ENCODE results near the gene GGT5. TPM values are rescaled to one million over a fixed set of nuclear protein-coding genes. Genes with fewer than 3 reads are reported as not detected.
A peak's percentile ranks its signal among the peaks of the same experiment; 100 is the strongest.
"Not testable (repeated sequence)": the region's sequence is repeated elsewhere in the genome, so short reads cannot be mapped to it uniquely, and the experiment has no call there.

Gene GGT5
- polyA plus RNA-seq, 2 donors: 4.7 to 7.1 TPM

GRCh38 chr22:24208012-24208749 is 36.7 kb downstream of the GGT5 start:
- H3K27ac ChIP-seq (ENCODE audit: low read depth in 2 of 2, low read length in 1 of 2): peak overlapping the region; percentile 67 to 83
- H3K4me1 ChIP-seq (ENCODE audit: control insufficient read depth in 2 of 2, insufficient read depth in 2 of 2, low read length in 1 of 2): no peaks in the 10 kb centered on the region
- 0 to 4% methylated on average over 2 of the region's 2 CpGs for WGBS, 2 donors

GRCh38 chr22:24207264-24208011 is 37.4 kb downstream of the GGT5 start:
- no peaks in the 10 kb centered on the region for H3K9me3 ChIP-seq (ENCODE audit: control insufficient read depth in 2 of 2, insufficient read depth in 1 of 2, low read depth in 1 of 2, low read length in 1 of 2)
- no peak overlapping the region for H3K4me3 ChIP-seq (ENCODE audit: low read depth in 1 of 2, low read length in 2 of 2)
- WGBS, 2 donors: 40 to 46% methylated on average over 8 of the region's 8 CpGs
- no peaks in the 10 kb centered on the region for H3K27me3 ChIP-seq (ENCODE audit: control insufficient read depth in 1 of 2, insufficient read depth in 2 of 2, low read length in 2 of 2)
- H3K4me1 ChIP-seq (ENCODE audit: control insufficient read depth in 2 of 2, insufficient read depth in 2 of 2, low read length in 1 of 2): no peaks in the 10 kb centered on the region
- H3K27ac ChIP-seq (ENCODE audit: low read depth in 2 of 2, low read length in 1 of 2): peak overlapping the region; percentile 83 to 87
- H3K36me3 ChIP-seq (ENCODE audit: control insufficient read depth in 2 of 2, insufficient read depth in 2 of 2, low read length in 1 of 2): no peaks in the 10 kb centered on the region

More at GRCh38 chr22:24208012-24208749, 36.7 kb downstream of the GGT5 start:
- Histone ChIP-seq H3K36me3 (ENCODE audit: control insufficient read depth in 2 of 2, insufficient read depth in 2 of 2, low read length in 1 of 2) (no peaks in the 10 kb centered on the region), H3K4me3 (ENCODE audit: low read depth in 1 of 2, low read length in 2 of 2) (no peak overlapping the region), H3K27me3 (ENCODE audit: control insufficient read depth in 1 of 2, insufficient read depth in 2 of 2, low read length in 2 of 2) (no peaks in the 10 kb centered on the region), H3K9me3 (ENCODE audit: control insufficient read depth in 2 of 2, insufficient read depth in 1 of 2, low read depth in 1 of 2, low read length in 1 of 2) (no peaks in the 10 kb centered on the region)

GRCh38 chr22:24206460-24207263 is 38.2 kb downstream of the GGT5 start:
- H3K9me3 ChIP-seq (ENCODE audit: control insufficient read depth in 2 of 2, insufficient read depth in 1 of 2, low read depth in 1 of 2, low read length in 1 of 2); H3K4me1 ChIP-seq (ENCODE audit: control insufficient read depth in 2 of 2, insufficient read depth in 2 of 2, low read length in 1 of 2); H3K36me3 ChIP-seq (ENCODE audit: control insufficient read depth in 2 of 2, insufficient read depth in 2 of 2, low read length in 1 of 2); H3K27me3 ChIP-seq (ENCODE audit: control insufficient read depth in 1 of 2, insufficient read depth in 2 of 2, low read length in 2 of 2); H3K4me3 ChIP-seq (ENCODE audit: low read depth in 1 of 2, low read length in 2 of 2): not testable (repeated sequence)
- WGBS, 2 donors: 87 to 89% methylated on average over 15 of the region's 15 CpGs
- peak overlapping the region in 1 of 2 donors; percentile 40 for H3K27ac ChIP-seq (ENCODE audit: low read depth in 2 of 2, low read length in 1 of 2)

GRCh38 chr22:24205438-24206195 is 39.3 kb downstream of the GGT5 start:
- 85 to 90% methylated on average over 8 of the region's 8 CpGs for WGBS, 2 donors
- H3K4me1 ChIP-seq (ENCODE audit: control insufficient read depth in 2 of 2, insufficient read depth in 2 of 2, low read length in 1 of 2): no peaks in the 10 kb centered on the region

GRCh38 chr22:24203856-24204255 is 41.0 kb downstream of the GGT5 start:
- not testable (repeated sequence) for H3K36me3 ChIP-seq (ENCODE audit: control insufficient read depth in 2 of 2, insufficient read depth in 2 of 2, low read length in 1 of 2); H3K4me1 ChIP-seq (ENCODE audit: control insufficient read depth in 2 of 2, insufficient read depth in 2 of 2, low read length in 1 of 2); H3K27me3 ChIP-seq (ENCODE audit: control insufficient read depth in 1 of 2, insufficient read depth in 2 of 2, low read length in 2 of 2); H3K4me3 ChIP-seq (ENCODE audit: low read depth in 1 of 2, low read length in 2 of 2); H3K27ac ChIP-seq (ENCODE audit: low read depth in 2 of 2, low read length in 1 of 2); H3K9me3 ChIP-seq (ENCODE audit: control insufficient read depth in 2 of 2, insufficient read depth in 1 of 2, low read depth in 1 of 2, low read length in 1 of 2)
- WGBS, 2 donors: 81 to 89% methylated on average over 5 of the region's 5 CpGs

More at GRCh38 chr22:24205438-24206195, 39.3 kb downstream of the GGT5 start:
- Histone ChIP-seq H3K36me3 (ENCODE audit: control insufficient read depth in 2 of 2, insufficient read depth in 2 of 2, low read length in 1 of 2) (no peaks in the 10 kb centered on the region), H3K4me3 (ENCODE audit: low read depth in 1 of 2, low read length in 2 of 2) (no peak overlapping the region), H3K9me3 (ENCODE audit: control insufficient read depth in 2 of 2, insufficient read depth in 1 of 2, low read depth in 1 of 2, low read length in 1 of 2) (no peaks in the 10 kb centered on the region), H3K27me3 (ENCODE audit: control insufficient read depth in 1 of 2, insufficient read depth in 2 of 2, low read length in 2 of 2) (no peaks in the 10 kb centered on the region), H3K27ac (ENCODE audit: low read depth in 2 of 2, low read length in 1 of 2) (no peak overlapping the region)

GRCh38 chr22:24201681-24202614 is 42.9 kb downstream of the GGT5 start:
- Histone ChIP-seq H3K4me1 (ENCODE audit: control insufficient read depth in 2 of 2, insufficient read depth in 2 of 2, low read length in 1 of 2) (no peaks in the 10 kb centered on the region), H3K27me3 (ENCODE audit: control insufficient read depth in 1 of 2, insufficient read depth in 2 of 2, low read length in 2 of 2) (no peaks in the 10 kb centered on the region), H3K27ac (ENCODE audit: low read depth in 2 of 2, low read length in 1 of 2) (no peak overlapping the region), H3K9me3 (ENCODE audit: control insufficient read depth in 2 of 2, insufficient read depth in 1 of 2, low read depth in 1 of 2, low read length in 1 of 2) (no peaks in the 10 kb centered on the region), H3K36me3 (ENCODE audit: control insufficient read depth in 2 of 2, insufficient read depth in 2 of 2, low read length in 1 of 2) (no peaks in the 10 kb centered on the region), H3K4me3 (ENCODE audit: low read depth in 1 of 2, low read length in 2 of 2) (no peak overlapping the region)
- 93 to 95% methylated on average over 26 of the region's 26 CpGs for WGBS, 2 donors

GRCh38 chr22:24200619-24201212 is 44.2 kb downstream of the GGT5 start:
- H3K27me3 ChIP-seq (ENCODE audit: control insufficient read depth in 1 of 2, insufficient read depth in 2 of 2, low read length in 2 of 2): no peaks in the 10 kb centered on the region
- H3K4me1 ChIP-seq (ENCODE audit: control insufficient read depth in 2 of 2, insufficient read depth in 2 of 2, low read length in 1 of 2): no peaks in the 10 kb centered on the region
- H3K36me3 ChIP-seq (ENCODE audit: control insufficient read depth in 2 of 2, insufficient read depth in 2 of 2, low read length in 1 of 2): no peaks in the 10 kb centered on the region
- WGBS, 2 donors: 66 to 69% methylated on average over 7 of the region's 7 CpGs
- H3K27ac ChIP-seq (ENCODE audit: low read depth in 2 of 2, low read length in 1 of 2): no peak overlapping the region
- no peaks in the 10 kb centered on the region for H3K9me3 ChIP-seq (ENCODE audit: control insufficient read depth in 2 of 2, insufficient read depth in 1 of 2, low read depth in 1 of 2, low read length in 1 of 2)
- H3K4me3 ChIP-seq (ENCODE audit: low read depth in 1 of 2, low read length in 2 of 2): no peak overlapping the region

GRCh38 chr22:24198682-24199052 is 46.2 kb downstream of the GGT5 start:
- Histone ChIP-seq H3K4me1 (ENCODE audit: control insufficient read depth in 2 of 2, insufficient read depth in 2 of 2, low read length in 1 of 2) (no peaks in the 10 kb centered on the region), H3K9me3 (ENCODE audit: control insufficient read depth in 2 of 2, insufficient read depth in 1 of 2, low read depth in 1 of 2, low read length in 1 of 2) (no peaks in the 10 kb centered on the region), H3K27me3 (ENCODE audit: control insufficient read depth in 1 of 2, insufficient read depth in 2 of 2, low read length in 2 of 2) (no peaks in the 10 kb centered on the region), H3K27ac (ENCODE audit: low read depth in 2 of 2, low read length in 1 of 2) (no peak overlapping the region), H3K4me3 (ENCODE audit: low read depth in 1 of 2, low read length in 2 of 2) (no peak overlapping the region), H3K36me3 (ENCODE audit: control insufficient read depth in 2 of 2, insufficient read depth in 2 of 2, low read length in 1 of 2) (no peaks in the 10 kb centered on the region)
- WGBS, 2 donors: 83 to 89% methylated on average over 6 of the region's 6 CpGs
